HUES64 (cell line): ENCODE data around the gene CSTF3.
A peak's percentile ranks its signal among the peaks of the same experiment; 100 is the strongest.
"Not testable (repeated sequence)": the region's sequence is repeated elsewhere in the genome, so short reads cannot be mapped to it uniquely, and the experiment has no call there.

Experiments used
- H3K27ac ChIP-seq: 2 replicates; pipeline ENCODE4 v1.7.0; 2013; ENCODE audit warnings: low read depth, low read length, inconsistent platforms
- H3K27me3 ChIP-seq: 2 replicates; pipeline ENCODE4 v1.6.1; 2013; ENCODE audit warnings: mild to moderate bottlenecking, low read length; ENCODE audit not compliant: insufficient read depth
- H3K36me3 ChIP-seq: 2 replicates; pipeline ENCODE4 v1.6.1; 2013; ENCODE audit warnings: mild to moderate bottlenecking, low read length; ENCODE audit not compliant: insufficient read depth
- H3K4me1 ChIP-seq: 2 replicates; pipeline ENCODE4 v1.6.1; 2013; ENCODE audit warnings: mild to moderate bottlenecking, low read length, moderate library complexity; ENCODE audit not compliant: insufficient read depth
- H3K4me3 ChIP-seq: 2 replicates; pipeline ENCODE4 v1.5.1; 2013; ENCODE audit warnings: mild to moderate bottlenecking, low read length, moderate library complexity
- H3K9ac ChIP-seq: 2 replicates; pipeline ENCODE4 v1.6.1; 2013; ENCODE audit warnings: mild to moderate bottlenecking, low read depth, low read length
- H3K9me3 ChIP-seq: 2 replicates; pipeline ENCODE4 v1.6.1; 2013; ENCODE audit warnings: low read depth, low read length; ENCODE audit not compliant: insufficient read depth
- WGBS: fragments of 150-250, 120-280 bp; methylation state at CpG from one replicate; pipeline ENCODE4 v1.1.7; 2013; ENCODE audit warnings: missing lambda C conversion rate; 5-methylcytosine and 5-hydroxymethylcytosine counted together

The CSTF3 gene

DNA sequence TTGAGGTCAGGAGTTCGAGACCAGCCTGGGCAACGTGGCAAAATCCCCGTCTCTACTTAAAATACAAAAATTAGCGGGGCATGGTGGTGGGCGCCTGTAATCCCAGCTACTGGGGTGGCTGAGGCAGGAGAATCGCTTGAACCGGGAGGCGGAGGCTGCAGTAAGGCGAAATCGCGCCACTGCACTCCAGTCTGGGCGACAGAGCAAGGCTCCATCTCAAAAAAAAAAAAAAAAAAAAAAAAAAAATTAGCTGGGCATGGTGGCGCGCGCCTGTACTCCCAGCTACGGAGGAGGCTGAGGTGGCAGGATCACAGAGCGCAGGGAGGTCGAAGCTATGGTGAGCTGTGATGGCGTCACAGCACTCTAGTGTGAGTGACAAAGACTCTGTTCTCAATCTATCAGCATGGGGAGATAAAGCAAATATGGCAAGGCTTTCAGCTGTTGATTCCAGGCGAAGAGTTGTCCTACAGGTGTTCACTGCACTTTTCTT, 1.9 kb downstream of the CSTF3 start:
- WGBS, result 82% methylated on average over 20 of the region's 20 CpGs
- H3K4me3 ChIP-seq, result peak overlapping the region; percentile 85
- H3K9ac ChIP-seq, result peak overlapping the region; percentile 95; the same call in 1 of the 2 replicates
- not testable (repeated sequence) for H3K27me3 ChIP-seq, H3K9me3 ChIP-seq, H3K27ac ChIP-seq
- peaks cover 25% of the 10 kb centered on the region for H3K4me1 ChIP-seq
- H3K36me3 ChIP-seq, result peaks cover 24% of the 10 kb centered on the region; the same call in 1 of the 2 replicates

DNA sequence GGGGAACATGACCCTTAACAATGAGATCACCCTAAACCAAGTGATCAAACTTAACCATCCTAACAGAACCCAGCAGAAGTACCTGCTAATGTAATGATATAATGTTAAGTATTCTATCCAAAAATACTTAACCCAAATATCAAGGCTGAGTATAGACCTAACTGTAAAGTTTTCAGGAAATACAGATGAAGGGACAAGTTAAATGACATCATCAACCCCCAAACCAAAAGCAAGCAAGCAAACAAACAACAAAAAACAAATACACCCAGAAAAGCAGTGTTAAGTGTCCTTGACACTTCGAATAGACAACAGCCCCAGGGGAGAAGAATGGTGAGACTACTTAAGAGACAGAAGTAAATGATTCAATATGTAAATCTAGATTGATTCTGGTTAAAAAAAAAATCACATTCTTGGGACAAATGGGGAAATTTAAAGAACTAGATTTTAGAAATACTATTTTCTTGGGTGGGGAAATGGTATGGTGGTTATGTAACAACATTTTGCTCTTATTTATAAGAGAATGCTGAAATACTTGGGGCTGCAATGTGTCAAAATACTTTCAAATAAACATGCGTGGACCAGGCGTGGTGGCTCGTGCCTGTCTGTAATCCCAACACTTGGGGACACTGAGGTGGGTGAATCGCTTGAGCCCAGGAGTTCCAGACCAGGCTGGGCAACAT, 2.5 kb downstream of the CSTF3 start:
- Histone ChIP-seq H3K36me3 (peaks cover 26% of the 10 kb centered on the region; the same call in 1 of the 2 replicates), H3K4me3 (peak overlapping the region; percentile 85), H3K9me3 (no peaks in the 10 kb centered on the region), H3K9ac (no peak overlapping the region), H3K4me1 (peaks cover 25% of the 10 kb centered on the region), H3K27me3 (no peaks in the 10 kb centered on the region), H3K27ac (no peak overlapping the region)
- 67% methylated on average over 5 of the region's 5 CpGs for WGBS

DNA sequence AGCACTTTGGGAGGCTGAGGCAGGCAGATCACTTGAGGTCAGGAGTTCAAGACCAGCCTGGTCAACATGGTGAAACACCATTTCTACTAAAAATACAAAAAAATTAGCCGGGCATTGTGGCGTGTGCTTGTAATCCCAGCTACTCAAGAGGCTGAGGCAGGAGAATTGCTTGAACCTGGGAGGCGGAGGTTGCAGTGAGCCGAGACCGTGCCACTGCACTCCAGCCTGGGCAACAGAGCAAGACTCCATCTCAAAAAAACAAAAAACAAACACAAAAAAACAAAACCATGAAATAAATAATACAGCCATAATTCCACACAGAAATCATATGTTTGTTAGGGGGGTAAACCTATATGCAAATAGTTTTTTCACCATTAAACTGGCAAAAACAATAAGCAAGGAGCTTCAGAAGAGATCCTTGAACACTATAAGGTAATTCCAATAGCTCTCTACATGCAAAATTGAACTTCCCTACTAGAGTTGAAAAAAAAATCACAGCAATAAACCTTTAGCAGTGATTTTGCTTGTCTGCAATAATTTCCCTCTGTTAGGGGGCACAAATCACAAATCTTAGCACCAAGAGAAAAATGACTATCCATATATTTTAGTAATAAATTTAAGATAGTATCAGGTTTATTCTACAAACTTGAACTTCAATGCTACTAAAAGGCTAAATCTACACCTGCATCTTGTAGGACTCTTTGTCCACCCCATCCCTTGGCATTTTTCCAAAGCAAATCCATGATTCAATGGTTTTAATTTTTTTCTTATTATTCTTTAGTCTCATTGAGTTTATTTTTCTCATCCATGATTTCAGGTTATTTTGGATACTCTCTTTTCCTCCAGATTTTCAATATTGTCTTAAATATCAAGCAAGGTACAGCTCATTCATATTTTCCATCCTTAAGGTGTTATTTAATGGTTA, 3.9 kb downstream of the CSTF3 start:
- H3K36me3 ChIP-seq, result peaks cover 33% of the 10 kb centered on the region
- no peak overlapping the region for H3K9ac ChIP-seq
- no peaks in the 10 kb centered on the region for H3K27me3 ChIP-seq
- H3K9me3 ChIP-seq, result no peaks in the 10 kb centered on the region
- H3K27ac ChIP-seq, result no peak overlapping the region
- H3K4me3 ChIP-seq, result peak overlapping the region; percentile 85; the same call in 1 of the 2 replicates
- H3K4me1 ChIP-seq, result peaks cover 25% of the 10 kb centered on the region
- WGBS, result 98% methylated on average over 4 of the region's 5 CpGs

DNA sequence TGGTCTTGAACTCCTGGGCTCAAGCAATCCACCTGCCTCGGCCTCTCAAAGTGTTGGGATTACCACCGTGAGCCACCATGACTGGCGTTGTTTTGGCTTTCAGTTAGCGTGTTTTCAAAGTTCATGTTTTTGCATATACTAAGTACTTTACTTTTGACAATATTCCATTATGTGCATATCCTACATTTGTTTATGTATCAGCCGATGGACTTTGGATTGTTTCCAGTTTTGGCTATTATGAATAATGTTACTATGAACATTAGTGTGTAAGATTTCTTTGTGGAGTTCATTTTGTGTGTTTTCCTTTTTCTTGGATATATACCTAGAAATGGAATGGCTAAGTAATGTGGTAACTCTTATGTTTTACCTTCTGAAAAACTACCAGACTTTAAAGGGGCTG, 9.9 kb downstream of the CSTF3 start:
- Histone ChIP-seq H3K4me1 (peaks cover 3% of the 10 kb centered on the region; the same call in 1 of the 2 replicates), H3K36me3 (peaks cover 40% of the 10 kb centered on the region), H3K27ac (no peak overlapping the region), H3K4me3 (no peak overlapping the region), H3K9ac (no peak overlapping the region), H3K27me3 (no peaks in the 10 kb centered on the region), H3K9me3 (no peaks in the 10 kb centered on the region)
- 78% methylated on average over 5 of the region's 5 CpGs for WGBS

DNA sequence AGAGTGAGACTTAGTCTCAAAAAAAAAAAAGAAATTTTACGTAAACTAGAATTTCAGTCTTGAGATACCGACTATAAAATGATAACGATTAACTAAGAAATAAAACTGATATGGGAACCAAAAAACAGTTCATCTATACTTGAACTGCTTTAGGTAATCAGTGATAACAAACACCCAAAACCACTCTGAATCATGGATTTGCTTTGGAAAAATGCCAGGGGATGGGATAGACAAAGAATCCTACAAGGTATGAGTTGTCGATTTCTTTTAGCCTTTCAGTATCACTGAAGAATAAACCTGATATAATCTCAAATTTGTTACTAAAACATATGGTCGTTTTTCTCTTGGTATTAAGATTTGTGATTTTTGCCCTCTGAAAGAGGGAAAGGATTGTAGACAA, 13.7 kb downstream of the CSTF3 start:
- 91% methylated on average over 5 of the region's 5 CpGs for WGBS
- Histone ChIP-seq H3K4me1 (peaks cover 3% of the 10 kb centered on the region; the same call in 1 of the 2 replicates), H3K36me3 (peaks cover 41% of the 10 kb centered on the region), H3K27ac (no peak overlapping the region), H3K9me3 (no peaks in the 10 kb centered on the region), H3K27me3 (no peaks in the 10 kb centered on the region), H3K4me3 (no peak overlapping the region), H3K9ac (no peak overlapping the region)

DNA sequence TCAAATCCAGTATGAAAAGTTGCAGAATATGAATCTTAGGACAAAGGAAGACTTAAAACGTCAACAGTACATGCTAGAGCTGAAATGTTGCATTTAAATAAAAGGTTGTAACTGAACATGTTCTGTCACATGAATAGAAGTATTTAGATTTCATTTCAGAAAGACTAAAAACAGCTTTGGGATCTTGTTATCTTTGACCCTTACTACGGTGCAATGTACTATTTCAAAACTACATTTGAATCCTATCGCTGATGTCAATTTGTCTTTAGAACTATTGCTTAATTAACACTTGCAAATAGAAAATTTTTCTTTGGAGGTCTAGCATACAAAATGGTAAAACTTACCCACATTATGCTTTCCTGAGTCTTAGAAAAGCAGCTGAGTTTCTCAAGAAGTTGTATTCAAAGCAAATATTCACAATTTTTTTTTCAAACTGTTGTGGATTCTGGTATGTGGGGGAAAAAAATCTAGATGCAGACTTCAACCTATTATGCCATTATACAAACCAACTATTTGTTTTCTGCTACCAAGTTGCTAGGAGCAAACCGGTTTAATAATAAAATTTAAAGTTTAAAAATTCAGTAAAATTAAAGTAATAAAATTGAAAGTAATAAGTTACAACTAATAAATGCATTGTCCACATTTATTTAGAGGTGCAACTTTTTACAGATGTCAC, 25.4 kb downstream of the CSTF3 start:
- Histone ChIP-seq H3K9ac (no peak overlapping the region), H3K9me3 (no peaks in the 10 kb centered on the region), H3K4me3 (no peak overlapping the region), H3K27ac (no peak overlapping the region), H3K36me3 (peaks cover 54% of the 10 kb centered on the region), H3K27me3 (no peaks in the 10 kb centered on the region), H3K4me1 (peaks cover 54% of the 10 kb centered on the region)
- 88% methylated on average over 3 of the region's 4 CpGs for WGBS

DNA sequence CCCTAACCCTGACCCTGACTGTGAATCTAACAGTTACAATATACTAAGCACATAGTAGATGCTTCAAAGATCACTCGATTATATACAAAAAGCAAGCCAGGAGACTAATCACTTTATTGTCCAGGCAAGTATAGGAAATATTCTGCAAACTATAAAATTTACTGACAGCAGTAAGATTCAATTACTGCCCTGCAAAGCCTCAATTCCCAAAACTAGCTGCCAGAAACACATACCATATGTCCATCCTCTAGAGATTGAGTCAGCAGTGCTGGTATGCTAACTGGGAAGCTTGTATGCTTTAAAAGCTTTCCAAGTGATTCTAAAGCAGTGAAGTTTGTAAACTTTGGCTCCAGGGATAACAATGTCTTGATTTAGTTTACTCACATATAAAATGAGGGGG, 26.1 kb downstream of the CSTF3 start:
- H3K9ac ChIP-seq, result no peak overlapping the region
- H3K9me3 ChIP-seq, result no peaks in the 10 kb centered on the region
- no peaks in the 10 kb centered on the region for H3K27me3 ChIP-seq
- no peak overlapping the region; the same call in 1 of the 2 replicates for H3K27ac ChIP-seq
- peaks cover 49% of the 10 kb centered on the region for H3K36me3 ChIP-seq
- 83% methylated on average over 1 of the region's 1 CpG for WGBS
- peaks cover 54% of the 10 kb centered on the region for H3K4me1 ChIP-seq
- H3K4me3 ChIP-seq, result no peak overlapping the region

DNA sequence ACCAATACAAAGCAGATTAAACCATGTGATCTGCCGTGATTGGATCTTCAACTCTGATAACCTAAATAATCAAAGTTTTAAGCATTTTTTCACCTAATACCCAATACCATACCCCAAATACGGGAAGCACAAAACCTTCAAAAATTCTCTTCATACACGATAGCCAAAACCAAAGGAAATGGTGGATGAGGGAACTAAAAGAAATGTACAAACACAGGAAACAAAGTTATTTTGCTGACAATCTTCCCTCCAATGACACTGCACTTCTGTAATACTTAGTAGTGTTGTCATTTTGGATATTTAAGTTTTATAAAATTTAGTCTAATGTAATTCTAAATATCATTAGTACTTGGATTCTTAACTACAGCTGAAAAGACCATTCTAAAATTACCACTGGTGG, 27.0 kb downstream of the CSTF3 start:
- no peak overlapping the region for H3K4me3 ChIP-seq
- WGBS, result 85% methylated on average over 2 of the region's 3 CpGs
- H3K27me3 ChIP-seq, result no peaks in the 10 kb centered on the region
- H3K27ac ChIP-seq, result peak overlapping the region; percentile 65; the same call in 1 of the 2 replicates
- peaks cover 54% of the 10 kb centered on the region for H3K4me1 ChIP-seq
- no peak overlapping the region for H3K9ac ChIP-seq
- peaks cover 40% of the 10 kb centered on the region for H3K36me3 ChIP-seq
- H3K9me3 ChIP-seq, result no peaks in the 10 kb centered on the region

DNA sequence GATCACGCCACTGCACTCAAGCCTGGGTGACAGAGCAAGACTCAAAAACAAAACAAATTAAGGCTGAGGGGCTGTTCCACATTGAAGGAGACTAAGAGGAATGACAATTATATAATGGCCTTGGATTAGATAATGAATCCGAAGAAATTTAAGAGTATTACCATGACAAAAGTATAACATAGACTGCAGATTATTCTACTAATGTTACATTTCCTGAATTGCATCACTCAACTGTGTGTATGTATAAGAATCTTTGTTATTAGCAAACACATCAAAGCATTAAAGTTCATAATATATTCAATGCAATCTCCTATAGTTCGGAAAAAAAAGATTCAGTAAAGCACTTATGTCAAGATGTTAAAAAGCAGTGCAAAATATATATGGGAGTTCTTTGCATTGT, 27.5 kb downstream of the CSTF3 start:
- peaks cover 34% of the 10 kb centered on the region for H3K36me3 ChIP-seq
- no peaks in the 10 kb centered on the region for H3K9me3 ChIP-seq
- peak overlapping the region; percentile 65; the same call in 1 of the 2 replicates for H3K27ac ChIP-seq
- H3K4me1 ChIP-seq, result peaks cover 57% of the 10 kb centered on the region
- 75% methylated on average over 1 of the region's 3 CpGs for WGBS
- no peak overlapping the region for H3K9ac ChIP-seq
- no peaks in the 10 kb centered on the region for H3K27me3 ChIP-seq
- no peak overlapping the region for H3K4me3 ChIP-seq

DNA sequence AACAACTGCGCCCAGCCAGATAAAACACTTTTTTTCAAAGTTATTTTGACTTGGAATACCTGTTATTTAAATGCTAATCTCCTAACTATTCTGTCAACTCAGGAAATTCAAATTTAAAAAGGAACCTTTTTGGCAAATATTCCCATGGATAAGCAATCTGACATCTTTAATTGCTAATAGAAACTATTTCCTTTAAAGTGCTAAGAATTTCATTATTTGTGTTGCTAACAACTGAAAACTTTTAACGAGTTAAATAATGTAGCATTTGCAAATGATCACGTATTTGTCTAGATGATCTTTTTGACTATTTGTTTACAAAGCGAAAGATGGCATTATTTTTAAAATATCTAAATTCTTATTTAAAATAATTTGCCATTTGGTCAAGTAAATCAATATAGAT, 28.8 kb downstream of the CSTF3 start:
- Histone ChIP-seq H3K9ac (no peak overlapping the region), H3K27me3 (no peaks in the 10 kb centered on the region), H3K4me1 (peaks cover 59% of the 10 kb centered on the region), H3K36me3 (peaks cover 23% of the 10 kb centered on the region), H3K4me3 (no peak overlapping the region), H3K9me3 (no peaks in the 10 kb centered on the region), H3K27ac (peak overlapping the region; percentile 21; the same call in 1 of the 2 replicates)
- WGBS, result 67% methylated on average over 3 of the region's 4 CpGs
